ENCODE measurements around the gene ATP8A1.
"Not testable (repeated sequence)": the region's sequence is repeated elsewhere in the genome, so short reads cannot be mapped to it uniquely, and the experiment has no call there.

DNA sequence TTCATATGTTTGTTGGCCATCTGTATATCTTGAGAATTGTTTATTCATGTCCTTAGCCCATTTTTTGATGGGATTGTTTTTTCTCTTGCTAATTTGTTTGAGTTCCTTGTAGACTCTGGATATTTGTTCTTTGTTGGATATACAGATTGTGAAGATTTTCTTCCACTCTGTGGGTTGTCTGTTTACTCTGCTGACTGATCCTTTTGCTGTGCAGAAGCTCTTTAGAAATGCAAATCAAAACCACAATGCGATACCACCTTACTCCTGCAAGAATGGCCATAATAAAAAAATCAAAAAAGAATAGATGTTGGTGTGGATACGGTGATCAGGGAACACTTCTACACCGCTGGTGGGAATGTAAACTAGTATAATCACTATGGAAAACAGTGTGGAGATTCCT lies 189.1 kb downstream of the ATP8A1 start:
- TF ChIP-seq POLR2A (IDR thresholded peaks at IDR 0.05): not testable (repeated sequence)
- TF ChIP-seq, protein P1, sequence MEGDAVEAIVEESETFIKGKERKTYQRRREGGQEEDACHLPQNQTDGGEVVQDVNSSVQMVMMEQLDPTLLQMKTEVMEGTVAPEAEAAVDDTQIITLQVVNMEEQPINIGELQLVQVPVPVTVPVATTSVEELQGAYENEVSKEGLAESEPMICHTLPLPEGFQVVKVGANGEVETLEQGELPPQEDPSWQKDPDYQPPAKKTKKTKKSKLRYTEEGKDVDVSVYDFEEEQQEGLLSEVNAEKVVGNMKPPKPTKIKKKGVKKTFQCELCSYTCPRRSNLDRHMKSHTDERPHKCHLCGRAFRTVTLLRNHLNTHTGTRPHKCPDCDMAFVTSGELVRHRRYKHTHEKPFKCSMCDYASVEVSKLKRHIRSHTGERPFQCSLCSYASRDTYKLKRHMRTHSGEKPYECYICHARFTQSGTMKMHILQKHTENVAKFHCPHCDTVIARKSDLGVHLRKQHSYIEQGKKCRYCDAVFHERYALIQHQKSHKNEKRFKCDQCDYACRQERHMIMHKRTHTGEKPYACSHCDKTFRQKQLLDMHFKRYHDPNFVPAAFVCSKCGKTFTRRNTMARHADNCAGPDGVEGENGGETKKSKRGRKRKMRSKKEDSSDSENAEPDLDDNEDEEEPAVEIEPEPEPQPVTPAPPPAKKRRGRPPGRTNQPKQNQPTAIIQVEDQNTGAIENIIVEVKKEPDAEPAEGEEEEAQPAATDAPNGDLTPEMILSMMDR (IDR thresholded peaks at IDR 0.05 in 4 of 5, conservative IDR thresholded peaks at IDR 0.05 in 1 of 5): not testable (repeated sequence)

Data from gastrocnemius medialis (tissue), 4 donors.